K562 (cell line): Measurements from ENCODE around the gene INTS4. TPM values are rescaled to one million over a fixed set of nuclear protein-coding genes. Genes with fewer than 3 reads are reported as not detected.
"Not testable (repeated sequence)": the region's sequence is repeated elsewhere in the genome, so short reads cannot be mapped to it uniquely, and the experiment has no call there.

Experiments
- ATAC-seq: fragments of 200-7000 bp; cut with Tn5 transposase; 3 replicates; pipeline ENCODE4 v1.9.1; 2020; ENCODE audit warnings: moderate library complexity
- BruUV-seq: library from RNA; stranded (reverse); fragments of 400-500 nt; replicated peaks from 2 replicates; lab custom pipeline; 2021; lab: Mats Ljungman, UMichigan
- CTCF ChIA-PET: fragments of 300-600 bp; formaldehyde crosslinking; extraction: SDS; loops from one replicate; lab custom pipeline; 2021; ENCODE audit warnings: low intra/inter-chr PET ratio; lab: Yijun Ruan, JAX
- POLR2A ChIA-PET: fragments of 300-600, 350-650 bp; sonication (Branson Sonifier 250); formaldehyde crosslinking; extraction: SDS; loops from one replicate; lab custom pipeline; 2021; ENCODE audit warnings: antibody characterized with exemption, inconsistent platforms; lab: Yijun Ruan, JAX
- DNase-seq, 4 experiments: peaks; one replicate each; pipeline versions ENCODE4 v3.0.0 to v3.0.0-alpha.2; 2011 to 2018; ENCODE audit warnings: low spot score in 3 of 4, mixed read lengths in 3 of 4; ENCODE audit errors: extremely low read depth in 1 of 4
- FAIRE-seq: peaks from 2 replicates; lab custom pipeline; 2011; peaks lifted over from hg19 to GRCh38; lab: Jason Lieb, UNC
- H2AFZ ChIP-seq: 2 replicates; pipeline ENCODE4 v1.6.0; 2011; ENCODE audit warnings: low read depth, low read length, control low read depth, inconsistent platforms
- H3K27ac ChIP-seq: fragments of 200-600 bp; 3 replicates; pipeline ENCODE4 v1.8.0; 2011; ENCODE audit warnings: low read depth, mild to moderate bottlenecking, control low read depth, inconsistent platforms, low read length, moderate library complexity, mixed read lengths; ENCODE audit errors: extremely low read depth
- H3K27me3 ChIP-seq, 2 experiments: fragments of 300-600 bp in 1 of 2; 2 replicates in 1 of 2; 3 replicates in 1 of 2; pipeline versions ENCODE4 v1.6.0 to v1.8.0; 2011; ENCODE audit warnings: inconsistent platforms in 2 of 2, low read length in 2 of 2, mild to moderate bottlenecking in 1 of 2, mixed read lengths in 1 of 2, moderate library complexity in 1 of 2; ENCODE audit not compliant: control insufficient read depth in 2 of 2, insufficient read depth in 2 of 2
- H3K36me3 ChIP-seq: fragments of 300-600 bp; 3 replicates; pipeline ENCODE4 v1.8.0; 2011; ENCODE audit warnings: mild to moderate bottlenecking, low read length, inconsistent platforms; ENCODE audit not compliant: control insufficient read depth, insufficient read depth
- H3K4me1 ChIP-seq, 2 experiments: fragments of 200-600 bp in 1 of 2; replicated peaks in 1 of 2; 2 replicates in 1 of 2; 3 replicates in 1 of 2; pipeline versions ENCODE4 v1.5.1 to v1.8.0; 2011; ENCODE audit warnings: inconsistent platforms in 2 of 2, low read length in 2 of 2, mild to moderate bottlenecking in 1 of 2, mixed read lengths in 1 of 2, moderate library complexity in 1 of 2; ENCODE audit not compliant: control insufficient read depth in 2 of 2, insufficient read depth in 2 of 2
- H3K4me2 ChIP-seq: 2 replicates; pipeline ENCODE4 v1.6.1; 2011; ENCODE audit warnings: low read length, control low read depth, inconsistent platforms, mixed read lengths; ENCODE audit not compliant: insufficient read depth
- H3K4me3 ChIP-seq: fragments of 200-600 bp; sonication (generic), shearing (Covaris generic); 2 replicates; pipeline ENCODE4 v1.5.1; 2016; ENCODE audit warnings: control low read depth, inconsistent platforms
- H3K79me2 ChIP-seq: fragments of 200-600 bp; 3 replicates; pipeline ENCODE4 v1.8.0; 2011; ENCODE audit warnings: low read length, inconsistent platforms; ENCODE audit not compliant: control insufficient read depth, insufficient read depth
- H3K9ac ChIP-seq, 2 experiments: 2 replicates each; pipeline versions ENCODE4 v1.6.0 to v1.6.1; 2011; ENCODE audit warnings: low read depth in 2 of 2, low read length in 2 of 2, control low read depth in 1 of 2, inconsistent platforms in 1 of 2, mild to moderate bottlenecking in 1 of 2, mixed read lengths in 1 of 2; ENCODE audit not compliant: insufficient read depth in 1 of 2
- H3K9me1 ChIP-seq: one replicate; pipeline ENCODE4 v1.6.0; 2011; ENCODE audit warnings: inconsistent platforms, mild to moderate bottlenecking, low read length, moderate library complexity; ENCODE audit not compliant: control insufficient read depth, insufficient read depth
- H3K9me3 ChIP-seq: replicated peaks from 2 replicates; pipeline ENCODE4 v1.5.1; 2011; ENCODE audit warnings: low read depth, low read length, inconsistent platforms; ENCODE audit not compliant: control insufficient read depth, insufficient read depth
- H4K20me1 ChIP-seq: replicated peaks from 2 replicates; pipeline ENCODE4 v1.6.1; 2011; ENCODE audit warnings: low read length, inconsistent platforms, mixed read lengths; ENCODE audit not compliant: control insufficient read depth, insufficient read depth
- ARID1B ChIP-seq: fragments of 450-650 bp; IDR thresholded peaks from 2 replicates; pipeline ENCODE4 v1.6.1; 2016; ENCODE audit warnings: antibody characterized with exemption, mild to moderate bottlenecking, inconsistent platforms
- ATF3 ChIP-seq, 2 experiments: fragments of 450-650 bp in 1 of 2; sonication (generic) in 1 of 2; formaldehyde crosslinking in 1 of 2; IDR thresholded peaks in 1 of 2; conservative IDR thresholded peaks in 1 of 2; 2 replicates each; pipeline versions ENCODE4 v1.6.1 to v1.8.1; 2016 to 2023; ENCODE audit warnings: mild to moderate bottlenecking in 2 of 2, moderate library complexity in 2 of 2, inconsistent platforms in 1 of 2, missing genetic modification reagents in 1 of 2
- FOSL1 ChIP-seq: fragments of 200-800 bp; sonication (Bioruptor generic); conservative IDR thresholded peaks from 2 replicates; pipeline ENCODE4 v1.6.1; 2016; ENCODE audit warnings: missing genetic modification characterization, missing compliant biosample characterization
- HDAC1 ChIP-seq, 2 experiments: fragments of 450-650 bp; IDR thresholded peaks; 2 replicates each; pipeline ENCODE4 v1.6.1; 2016 to 2017; ENCODE audit warnings: inconsistent platforms in 1 of 2, mild to moderate bottlenecking in 1 of 2, moderate library complexity in 1 of 2
- JUND ChIP-seq, 2 experiments: IDR thresholded peaks; 2 replicates in 1 of 2; 3 replicates in 1 of 2; pipeline ENCODE4 v1.6.1; 2011; ENCODE audit warnings: borderline replicate concordance in 2 of 2, low read depth in 2 of 2, low read length in 2 of 2, improper control_type of control experiment in 1 of 2, missing biosample characterization in 1 of 2, missing genetic modification characterization in 1 of 2, missing genetic modification reagents in 1 of 2
- MAFG ChIP-seq: fragments of 450-650 bp; conservative IDR thresholded peaks from 2 replicates; pipeline ENCODE4 v1.6.1; 2016; ENCODE audit warnings: missing genetic modification characterization, missing compliant biosample characterization
- SMARCA4 ChIP-seq: fragments of 450-650 bp; IDR thresholded peaks from 2 replicates; pipeline ENCODE4 v1.6.1; 2016
- SOX6 ChIP-seq: fragments of 450-650 bp; IDR thresholded peaks from 2 replicates; pipeline ENCODE4 v1.6.1; 2014; ENCODE audit warnings: mild to moderate bottlenecking
- ZEB2 ChIP-seq: fragments of 450-650 bp; IDR thresholded peaks from 2 replicates; pipeline ENCODE4 v1.6.1; 2016
- ZNF121 ChIP-seq: sonication (generic); formaldehyde crosslinking; conservative IDR thresholded peaks from 2 replicates; pipeline ENCODE4 v1.8.0; 2022; ENCODE audit warnings: missing genetic modification reagents
- ZNF316 ChIP-seq: fragments of 450-650 bp; IDR thresholded peaks from 2 replicates; pipeline ENCODE4 v1.6.1; 2016
- ZNF384 ChIP-seq: IDR thresholded peaks from 2 replicates; pipeline ENCODE4 v1.6.1; 2012; ENCODE audit warnings: low read depth, low read length, improper control_type of control experiment
- WGBS: fragments of 100-300 bp; shearing (Covaris generic); methylation state at CpG from one replicate; pipeline ENCODE4 v1.1.6; 2016; ENCODE audit warnings: low coverage, mixed read lengths; ENCODE audit not compliant: insufficient coverage; ENCODE audit errors: missing lambda C conversion rate; 5-methylcytosine and 5-hydroxymethylcytosine counted together
- in situ Hi-C: fragments of 300-500 bp; cut with MboI; formaldehyde crosslinking; loops from 4 replicates; pipeline ENCODE4 v1.15.0; 2018; ENCODE audit warnings: inconsistent platforms, mixed read lengths
- intact Hi-C: fragments of 100-400 bp; cut with micrococcal nuclease; formaldehyde crosslinking; loops from 2 replicates; pipeline ENCODE4 v1.14.2; 2022
- polyA plus RNA-seq, 8 experiments: library from polyadenylated mRNA; depleted of rRNA in 4 of 8; stranded (reverse) in 5 of 8; unstranded in 3 of 8; fragments of >200 nt; fragmentation: Nextera tagmentation in 2 of 8; fragmentation: Illumina TruSeq in 1 of 8; extraction: Ambion mirVana in 2 of 8; extraction: Trizol in 1 of 8; gene quantifications; 2 replicates each; pipeline versions ENCODE4 v1.2.1 to v1.2.3, GENCODE V29; 2011 to 2014; ENCODE audit warnings: inconsistent platforms in 1 of 8, missing spikeins in 1 of 8
- total RNA-seq, 7 experiments: library from RNA; depleted of rRNA in 6 of 7; stranded (reverse); fragments of >200 nt in 6 of 7; fragmentation: Illumina TruSeq in 2 of 7; extraction: Trizol in 2 of 7; gene quantifications; 2 replicates each; pipeline versions ENCODE4 v1.2.1 to v1.2.3, GENCODE V29; 2011 to 2021; ENCODE audit warnings: low replicate concordance in 1 of 7
- TF ChIP-seq, protein P1 (sequence below): fragments of 450-650 bp; IDR thresholded peaks from 2 replicates; pipeline ENCODE4 v1.6.1; 2016

Gene INTS4
- total and polyA plus RNA-seq, 9 of the 15 experiments (the other 6 are each of a cell fraction or from before 2014, with no cell fraction given): 28.4 to 53.4 (median 44.5) TPM

DNA sequence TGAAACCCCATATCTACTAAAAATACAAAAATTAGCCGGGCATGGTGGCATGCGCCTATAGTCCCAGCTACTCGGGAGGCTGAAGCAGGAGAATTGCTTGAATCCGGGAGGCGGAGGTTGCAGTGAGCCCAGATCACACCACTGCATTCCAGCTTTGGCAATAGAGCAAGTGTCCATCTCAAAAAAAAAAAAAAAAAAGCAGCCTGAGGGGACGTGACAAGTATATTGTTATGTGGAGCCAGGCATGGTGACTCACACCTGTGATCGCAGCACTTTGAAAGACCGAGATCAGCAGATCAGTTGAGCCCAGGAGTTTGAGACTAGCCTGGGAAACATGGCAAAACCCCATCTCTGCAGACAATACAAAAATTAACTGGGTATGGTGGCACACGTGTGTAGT, 34.0 kb upstream of the INTS4 start:
- FAIRE-seq; H3K27me3 ChIP-seq; BruUV-seq; in situ Hi-C loops; intact Hi-C loops; H3K9me3 ChIP-seq; H4K20me1 ChIP-seq; H3K79me2 ChIP-seq; H3K27ac ChIP-seq; H3K9ac ChIP-seq; H3K4me2 ChIP-seq; CTCF ChIA-PET; H3K4me3 ChIP-seq; H3K9me1 ChIP-seq; H3K36me3 ChIP-seq; TF ChIP-seq ATF3 (CRISPR knock-in tag; conservative IDR thresholded peaks at IDR 0.05): not testable (repeated sequence)
- DNase-seq: peak in 1 of 4 experiments; percentile 37
- peak; percentile 47 for ATAC-seq
- 0 out of 4 replicates have a peak, but pooled peaks of 1 of the 2 experiments have one; percentile 24 for TF ChIP-seq HDAC1 (IDR thresholded peaks at IDR 0.05)
- peak; percentile 40; the same call in 1 of the 2 replicates for TF ChIP-seq SOX6
- TF ChIP-seq ZEB2: peak; percentile 42; the same call in 1 of the 2 replicates
- peak; percentile 39 for TF ChIP-seq ARID1B
- peak; percentile 77 for TF ChIP-seq ATF3 (IDR thresholded peaks at IDR 0.05)
- TF ChIP-seq ZNF384: peak; percentile 84
- 0 out of 2 replicates have a peak, but pooled peaks have one; percentile 8 for TF ChIP-seq ZNF121 (CRISPR knock-in tag)
- peak; percentile 74 for TF ChIP-seq JUND (IDR thresholded peaks at IDR 0.05; ENCODE audit: borderline replicate concordance, low read depth, low read length)
- peak; percentile 35; the same call in 2 of the 3 replicates for TF ChIP-seq JUND (tag; IDR thresholded peaks at IDR 0.05; ENCODE audit: borderline replicate concordance, low read depth, low read length)
- TF ChIP-seq, protein P1, sequence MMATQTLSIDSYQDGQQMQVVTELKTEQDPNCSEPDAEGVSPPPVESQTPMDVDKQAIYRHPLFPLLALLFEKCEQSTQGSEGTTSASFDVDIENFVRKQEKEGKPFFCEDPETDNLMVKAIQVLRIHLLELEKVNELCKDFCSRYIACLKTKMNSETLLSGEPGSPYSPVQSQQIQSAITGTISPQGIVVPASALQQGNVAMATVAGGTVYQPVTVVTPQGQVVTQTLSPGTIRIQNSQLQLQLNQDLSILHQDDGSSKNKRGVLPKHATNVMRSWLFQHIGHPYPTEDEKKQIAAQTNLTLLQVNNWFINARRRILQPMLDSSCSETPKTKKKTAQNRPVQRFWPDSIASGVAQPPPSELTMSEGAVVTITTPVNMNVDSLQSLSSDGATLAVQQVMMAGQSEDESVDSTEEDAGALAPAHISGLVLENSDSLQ: peak; percentile 25; the same call in 1 of the 2 replicates
- peak; percentile 39; the same call in 1 of the 2 replicates for TF ChIP-seq ZNF316
- TF ChIP-seq SMARCA4: peak; percentile 62
- 0 out of 2 replicates have a peak, but pooled peaks have one; percentile 7 for TF ChIP-seq MAFG (tag)
- TF ChIP-seq FOSL1 (tag): peak; percentile 81
- WGBS: 46% methylated on average over 8 of the region's 9 CpGs
- Histone ChIP-seq H2AFZ (0 out of 2 replicates have a peak overlapping the region, but pooled peaks have one; percentile 23), H3K4me1 (peaks cover 6 to 17% of the 10 kb centered on the region in 2 experiments)
- POLR2A ChIA-PET: interaction anchor here (0.7 to 1.1 kb wide), 3 partner anchors 12 to 18 kb away, joined by 3 read pairs; no protein-coding TSS in a partner anchor
